Rectal smooth muscle tissue (tissue), 1 donor: ENCODE results near the gene ZSWIM6.

Experiments
- H3K27ac ChIP-seq: one replicate; pipeline ENCODE4 v1.7.0; 2013; ENCODE audit warnings: low read depth, low read length, inconsistent platforms
- H3K27me3 ChIP-seq: one replicate; pipeline ENCODE4 v1.7.0; 2013; ENCODE audit warnings: low read length; ENCODE audit not compliant: control insufficient read depth, insufficient read depth
- H3K36me3 ChIP-seq: one replicate; pipeline ENCODE4 v1.7.0; 2013; ENCODE audit warnings: low read length; ENCODE audit not compliant: control insufficient read depth, insufficient read depth
- H3K4me1 ChIP-seq: one replicate; pipeline ENCODE4 v1.7.0; 2013; ENCODE audit warnings: low read length; ENCODE audit not compliant: control insufficient read depth, insufficient read depth
- H3K4me3 ChIP-seq: one replicate; pipeline ENCODE4 v1.7.0; 2013; ENCODE audit warnings: low read length
- H3K9ac ChIP-seq: one replicate; pipeline ENCODE4 v1.7.0; 2013; ENCODE audit warnings: low read length

The ZSWIM6 gene

GRCh38 chr5:61363401-61364114 is 31.5 kb downstream of the ZSWIM6 start:
- Histone ChIP-seq H3K4me3 (no peak overlapping the region), H3K27me3 (no peaks in the 10 kb centered on the region), H3K36me3 (no peaks in the 10 kb centered on the region), H3K27ac (no peak overlapping the region), H3K9ac (no peak overlapping the region), H3K4me1 (no peaks in the 10 kb centered on the region)

- Histone ChIP-seq H3K36me3 (no peaks in the 10 kb centered on the region), H3K27ac (no peak overlapping the region), H3K27me3 (no peaks in the 10 kb centered on the region), H3K4me1 (no peaks in the 10 kb centered on the region), H3K9ac (no peak overlapping the region), H3K4me3 (no peak overlapping the region)
Observed at GRCh38 chr5:61366497-61367240, 34.6 kb downstream of the ZSWIM6 start.

DNA sequence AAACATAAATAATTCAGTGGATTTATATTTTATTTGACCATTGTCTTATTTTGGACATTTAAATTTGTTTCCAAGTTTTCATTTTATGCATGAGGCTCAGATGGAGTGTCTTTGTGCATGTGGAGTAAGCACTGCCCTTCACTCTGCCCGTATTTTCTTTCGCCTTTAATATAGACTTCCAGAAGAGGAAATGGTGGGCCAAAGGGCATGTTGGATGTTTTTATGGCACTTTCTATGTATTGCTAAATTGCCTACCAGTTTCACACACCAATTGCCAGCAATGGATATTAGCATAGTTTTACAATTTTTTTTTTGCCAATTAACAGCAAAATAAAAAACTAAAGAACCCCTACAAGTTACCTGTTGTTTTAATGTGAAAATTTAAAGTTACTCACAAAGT is 38.4 kb downstream of the ZSWIM6 start:
- H3K36me3 ChIP-seq: no peaks in the 10 kb centered on the region
- H3K4me3 ChIP-seq: no peak overlapping the region
- H3K27me3 ChIP-seq: no peaks in the 10 kb centered on the region
- no peak overlapping the region for H3K9ac ChIP-seq
- H3K4me1 ChIP-seq: no peaks in the 10 kb centered on the region
- no peak overlapping the region for H3K27ac ChIP-seq

DNA sequence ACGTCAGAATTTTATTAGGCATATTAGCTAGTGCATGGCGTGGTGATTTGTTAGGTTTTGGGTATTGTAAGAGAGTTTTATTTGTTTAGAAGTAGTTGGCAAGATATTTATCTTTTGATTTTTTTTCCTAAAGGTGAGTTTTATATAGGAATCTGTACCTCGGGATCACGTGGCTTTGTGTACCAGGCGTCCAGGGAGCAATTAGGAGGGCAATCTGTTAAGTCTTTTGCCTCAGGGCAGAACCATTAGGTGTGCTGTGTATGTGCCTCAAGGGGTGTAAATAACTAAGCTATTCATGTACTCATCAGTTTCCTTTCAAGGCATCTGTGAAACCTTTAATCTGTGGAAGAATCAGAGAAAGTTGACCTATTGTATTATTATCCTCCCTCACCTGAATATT is 39.4 kb downstream of the ZSWIM6 start:
- no peak overlapping the region for H3K9ac ChIP-seq
- no peaks in the 10 kb centered on the region for H3K36me3 ChIP-seq
- H3K4me3 ChIP-seq: no peak overlapping the region
- H3K27ac ChIP-seq: no peak overlapping the region
- no peaks in the 10 kb centered on the region for H3K27me3 ChIP-seq
- H3K4me1 ChIP-seq: no peaks in the 10 kb centered on the region

DNA sequence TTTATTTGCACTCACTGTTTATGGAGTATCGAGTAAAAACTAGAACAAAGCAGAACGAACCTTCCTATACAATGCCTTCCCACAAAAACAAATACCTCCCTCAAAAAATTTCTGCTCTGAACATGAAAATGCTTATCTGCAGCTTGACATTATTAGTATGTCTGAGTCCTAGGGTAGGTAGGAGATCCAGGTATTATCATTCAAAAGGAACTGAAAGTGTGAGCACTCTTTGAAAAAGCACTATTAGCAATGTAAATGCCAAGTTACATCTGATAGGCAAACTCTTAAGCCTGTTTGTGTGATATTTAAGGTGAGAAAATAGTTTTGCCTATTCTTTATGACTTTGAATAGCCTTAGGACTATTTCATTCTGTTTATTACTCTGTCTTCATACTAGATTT is 47.6 kb downstream of the ZSWIM6 start:
- Histone ChIP-seq H3K36me3 (no peaks in the 10 kb centered on the region), H3K9ac (no peak overlapping the region), H3K27ac (no peak overlapping the region), H3K4me3 (no peak overlapping the region), H3K4me1 (no peaks in the 10 kb centered on the region), H3K27me3 (no peaks in the 10 kb centered on the region)

DNA sequence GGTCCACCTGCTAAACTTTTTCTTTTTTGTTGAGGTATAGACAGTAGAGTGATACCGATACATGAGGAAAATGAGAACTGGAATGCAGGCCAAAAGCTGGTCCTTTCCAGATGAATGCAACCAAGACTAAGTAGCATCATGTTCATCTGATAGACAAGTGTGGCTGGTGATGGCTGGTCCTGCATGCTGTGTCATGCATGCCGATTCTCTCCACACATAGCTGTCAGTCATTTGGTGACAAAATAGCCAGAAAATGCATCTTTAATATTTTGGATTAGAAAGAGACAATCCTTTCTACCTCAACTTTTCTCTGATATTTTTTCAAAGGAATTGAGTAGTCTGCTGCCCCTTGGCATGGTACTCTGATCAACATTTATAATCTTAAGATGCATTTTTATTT is 49.9 kb downstream of the ZSWIM6 start:
- no peak overlapping the region for H3K27ac ChIP-seq
- H3K9ac ChIP-seq: no peak overlapping the region
- H3K36me3 ChIP-seq: no peaks in the 10 kb centered on the region
- no peaks in the 10 kb centered on the region for H3K4me1 ChIP-seq
- H3K27me3 ChIP-seq: no peaks in the 10 kb centered on the region
- H3K4me3 ChIP-seq: no peak overlapping the region

DNA sequence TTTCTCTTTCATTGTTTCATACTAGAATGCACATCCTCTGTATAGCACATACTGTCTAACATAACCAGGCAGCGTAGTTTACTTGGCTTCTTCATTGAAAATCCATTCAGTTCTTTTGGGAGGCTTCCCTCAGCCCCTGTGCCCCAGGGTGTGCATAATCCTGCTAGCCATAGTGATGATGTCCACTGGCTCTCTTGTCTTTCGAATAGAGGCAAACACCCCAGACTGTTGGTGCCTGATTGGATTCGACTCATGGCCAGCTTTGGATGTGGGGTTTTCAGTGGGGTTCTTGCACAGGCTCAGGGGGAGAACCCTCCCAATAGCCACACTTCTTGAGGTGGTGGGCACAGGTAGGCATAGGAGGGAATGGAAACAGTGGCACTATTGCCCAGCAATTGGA is 53.6 kb downstream of the ZSWIM6 start:
- Histone ChIP-seq H3K9ac (no peak overlapping the region), H3K27ac (no peak overlapping the region), H3K27me3 (no peaks in the 10 kb centered on the region)

GRCh38 chr5:61386045-61386800 is 54.2 kb downstream of the ZSWIM6 start:
- no peaks in the 10 kb centered on the region for H3K27me3 ChIP-seq
- H3K4me3 ChIP-seq: no peak overlapping the region
- H3K36me3 ChIP-seq: no peaks in the 10 kb centered on the region
- no peaks in the 10 kb centered on the region for H3K4me1 ChIP-seq
- no peak overlapping the region for H3K27ac ChIP-seq
- H3K9ac ChIP-seq: no peak overlapping the region

More for the DNA sequence above, 53.6 kb downstream of the ZSWIM6 start:
- Histone ChIP-seq H3K4me1 (no peaks in the 10 kb centered on the region), H3K4me3 (no peak overlapping the region), H3K36me3 (no peaks in the 10 kb centered on the region)

- Histone ChIP-seq H3K4me1 (no peaks in the 10 kb centered on the region), H3K27ac (no peak overlapping the region), H3K9ac (no peak overlapping the region), H3K27me3 (no peaks in the 10 kb centered on the region), H3K4me3 (no peak overlapping the region), H3K36me3 (no peaks in the 10 kb centered on the region)
Observed at GRCh38 chr5:61389609-61390008, 57.6 kb downstream of the ZSWIM6 start.

GRCh38 chr5:61394078-61394704 is 62.1 kb downstream of the ZSWIM6 start:
- Histone ChIP-seq H3K4me3 (no peak overlapping the region), H3K36me3 (no peaks in the 10 kb centered on the region), H3K27ac (no peak overlapping the region), H3K27me3 (no peaks in the 10 kb centered on the region), H3K4me1 (no peaks in the 10 kb centered on the region), H3K9ac (no peak overlapping the region)

- H3K27me3 ChIP-seq: no peaks in the 10 kb centered on the region
- H3K4me1 ChIP-seq: no peaks in the 10 kb centered on the region
- H3K4me3 ChIP-seq: no peak overlapping the region
- no peak overlapping the region for H3K9ac ChIP-seq
- no peak overlapping the region for H3K27ac ChIP-seq
- H3K36me3 ChIP-seq: no peaks in the 10 kb centered on the region
Observed at GRCh38 chr5:61394793-61395192, 62.7 kb downstream of the ZSWIM6 start.

GRCh38 chr5:61397238-61397637 is 65.2 kb downstream of the ZSWIM6 start:
- Histone ChIP-seq H3K4me3 (no peak overlapping the region), H3K36me3 (no peaks in the 10 kb centered on the region), H3K27me3 (no peaks in the 10 kb centered on the region), H3K27ac (no peak overlapping the region), H3K4me1 (no peaks in the 10 kb centered on the region), H3K9ac (no peak overlapping the region)
